Measurements from ENCODE around the gene TRIM69.

DNA sequence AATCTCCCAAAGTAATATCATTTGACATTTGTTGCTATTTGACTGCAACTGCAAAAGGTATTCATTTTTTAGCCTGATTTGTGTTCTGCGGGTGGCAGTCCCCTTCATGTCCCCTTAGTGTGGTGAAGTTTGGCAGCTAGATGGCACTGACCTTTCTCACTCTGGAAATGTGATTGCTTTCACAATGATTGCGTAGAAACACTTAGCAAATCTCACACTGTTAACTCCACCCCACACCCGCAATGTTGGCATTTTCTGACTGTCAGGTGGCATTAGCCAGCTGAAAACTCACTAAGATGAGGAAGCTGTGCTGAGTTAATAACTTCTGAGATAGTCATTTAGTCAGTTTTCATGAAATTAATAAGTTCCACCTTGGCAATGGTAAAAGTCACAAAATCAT lies 76.9 kb downstream of the TRIM69 start:
- TF ChIP-seq, protein P1, sequence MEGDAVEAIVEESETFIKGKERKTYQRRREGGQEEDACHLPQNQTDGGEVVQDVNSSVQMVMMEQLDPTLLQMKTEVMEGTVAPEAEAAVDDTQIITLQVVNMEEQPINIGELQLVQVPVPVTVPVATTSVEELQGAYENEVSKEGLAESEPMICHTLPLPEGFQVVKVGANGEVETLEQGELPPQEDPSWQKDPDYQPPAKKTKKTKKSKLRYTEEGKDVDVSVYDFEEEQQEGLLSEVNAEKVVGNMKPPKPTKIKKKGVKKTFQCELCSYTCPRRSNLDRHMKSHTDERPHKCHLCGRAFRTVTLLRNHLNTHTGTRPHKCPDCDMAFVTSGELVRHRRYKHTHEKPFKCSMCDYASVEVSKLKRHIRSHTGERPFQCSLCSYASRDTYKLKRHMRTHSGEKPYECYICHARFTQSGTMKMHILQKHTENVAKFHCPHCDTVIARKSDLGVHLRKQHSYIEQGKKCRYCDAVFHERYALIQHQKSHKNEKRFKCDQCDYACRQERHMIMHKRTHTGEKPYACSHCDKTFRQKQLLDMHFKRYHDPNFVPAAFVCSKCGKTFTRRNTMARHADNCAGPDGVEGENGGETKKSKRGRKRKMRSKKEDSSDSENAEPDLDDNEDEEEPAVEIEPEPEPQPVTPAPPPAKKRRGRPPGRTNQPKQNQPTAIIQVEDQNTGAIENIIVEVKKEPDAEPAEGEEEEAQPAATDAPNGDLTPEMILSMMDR (conservative IDR thresholded peaks at IDR 0.05; ENCODE audit: low read depth, low read length): no peak
- TF ChIP-seq POLR2A (IDR thresholded peaks at IDR 0.05; ENCODE audit: low read depth, low read length) (no peak), MXI1 (IDR thresholded peaks at IDR 0.05; ENCODE audit: borderline replicate concordance, low read depth, low read length) (no peak), RFX5 (IDR thresholded peaks at IDR 0.05; ENCODE audit: low read depth, low read length) (no peak), MAFK (IDR thresholded peaks at IDR 0.05; ENCODE audit: low read depth, low read length) (no peak), CEBPB (IDR thresholded peaks at IDR 0.05; ENCODE audit: low read depth, low read length) (no peak), MAZ (IDR thresholded peaks at IDR 0.05; ENCODE audit: borderline replicate concordance, low read depth, low read length) (no peak), FOS (IDR thresholded peaks at IDR 0.05; ENCODE audit: low read depth, low read length) (no peak), RAD21 (IDR thresholded peaks at IDR 0.05; ENCODE audit: low read length) (no peak), RCOR1 (IDR thresholded peaks at IDR 0.05; ENCODE audit: insufficient replicate concordance, low read length) (no peak)
- TF ChIP-seq, protein P2, sequence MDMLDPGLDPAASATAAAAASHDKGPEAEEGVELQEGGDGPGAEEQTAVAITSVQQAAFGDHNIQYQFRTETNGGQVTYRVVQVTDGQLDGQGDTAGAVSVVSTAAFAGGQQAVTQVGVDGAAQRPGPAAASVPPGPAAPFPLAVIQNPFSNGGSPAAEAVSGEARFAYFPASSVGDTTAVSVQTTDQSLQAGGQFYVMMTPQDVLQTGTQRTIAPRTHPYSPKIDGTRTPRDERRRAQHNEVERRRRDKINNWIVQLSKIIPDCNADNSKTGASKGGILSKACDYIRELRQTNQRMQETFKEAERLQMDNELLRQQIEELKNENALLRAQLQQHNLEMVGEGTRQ (IDR thresholded peaks at IDR 0.05; ENCODE audit: low read depth, low read length): no peak

Data from IMR-90 (cell line).